ENCODE measurements around the gene TET3. TPM values are rescaled to one million over a fixed set of nuclear protein-coding genes. Genes with fewer than 3 reads are reported as not detected.

TET3 gene
- total and polyA plus RNA-seq, 4 donors: 4.6 to 26.9 (median 14.6) TPM

- Histone ChIP-seq H3K27ac (ENCODE audit: low read depth in 1 of 2, low read length in 1 of 2) (no peak overlapping the region), H3K27me3 (ENCODE audit: control insufficient read depth in 3 of 3, insufficient read depth in 3 of 3, low read length in 2 of 3) (no peaks in the 10 kb centered on the region), H3K4me1 (ENCODE audit: control insufficient read depth in 5 of 5, insufficient read depth in 5 of 5, low read length in 5 of 5) (peaks cover 0 to 5% (median 0%) of the 10 kb centered on the region in 5 donors), H3K9me3 (ENCODE audit: control insufficient read depth in 4 of 4, insufficient read depth in 3 of 4, low read length in 3 of 4) (no peaks in the 10 kb centered on the region), H3K4me3 (no peak overlapping the region), H3K36me3 (ENCODE audit: control insufficient read depth in 4 of 4, insufficient read depth in 4 of 4, low read length in 4 of 4) (peaks cover 29 to 41% (median 31%) of the 10 kb centered on the region in 4 donors), H3K9ac (ENCODE audit: insufficient read depth in 1 of 2, low read length in 2 of 2) (no peak overlapping the region)
- DNase-seq (no peak), ATAC-seq (ENCODE audit: insufficient read depth, low FRiP score) (no peak)
- 80 to 84% methylated on average over 5 of the region's 5 CpGs for WGBS, 2 donors
- TF ChIP-seq CTCF (IDR thresholded peaks at IDR 0.05; ENCODE audit: control extremely low read depth, extremely low read depth): no peak
These were observed 37.2 kb upstream of the TET3 start for GRCh38 chr2:73947412-73948018.

GRCh38 chr2:73949802-73950201 lies 34.9 kb upstream of the TET3 start:
- Histone ChIP-seq H3K4me3 (no peak overlapping the region), H3K27me3 (ENCODE audit: control insufficient read depth in 3 of 3, insufficient read depth in 3 of 3, low read length in 2 of 3) (no peaks in the 10 kb centered on the region), H3K27ac (ENCODE audit: low read depth in 1 of 2, low read length in 1 of 2) (no peak overlapping the region), H3K9ac (ENCODE audit: insufficient read depth in 1 of 2, low read length in 2 of 2) (no peak overlapping the region), H3K36me3 (ENCODE audit: control insufficient read depth in 4 of 4, insufficient read depth in 4 of 4, low read length in 4 of 4) (peaks cover 25 to 45% (median 34%) of the 10 kb centered on the region in 4 donors), H3K4me1 (ENCODE audit: control insufficient read depth in 5 of 5, insufficient read depth in 5 of 5, low read length in 5 of 5) (peaks cover 0 to 10% (median 0%) of the 10 kb centered on the region in 5 donors), H3K9me3 (ENCODE audit: control insufficient read depth in 4 of 4, insufficient read depth in 3 of 4, low read length in 3 of 4) (no peaks in the 10 kb centered on the region)
- no peak for ATAC-seq (ENCODE audit: insufficient read depth, low FRiP score)
- no peak for TF ChIP-seq CTCF (IDR thresholded peaks at IDR 0.05; ENCODE audit: control extremely low read depth, extremely low read depth)
- DNase-seq: no peak

- Histone ChIP-seq H3K4me1 (ENCODE audit: control insufficient read depth in 5 of 5, insufficient read depth in 5 of 5, low read length in 5 of 5) (peaks cover 0 to 10% (median 0%) of the 10 kb centered on the region in 5 donors), H3K27ac (ENCODE audit: low read depth in 1 of 2, low read length in 1 of 2) (no peak overlapping the region), H3K27me3 (ENCODE audit: control insufficient read depth in 3 of 3, insufficient read depth in 3 of 3, low read length in 2 of 3) (no peaks in the 10 kb centered on the region), H3K36me3 (ENCODE audit: control insufficient read depth in 4 of 4, insufficient read depth in 4 of 4, low read length in 4 of 4) (peaks cover 27 to 37% (median 31%) of the 10 kb centered on the region in 4 donors), H3K4me3 (no peak overlapping the region), H3K9ac (ENCODE audit: insufficient read depth in 1 of 2, low read length in 2 of 2) (no peak overlapping the region), H3K9me3 (ENCODE audit: control insufficient read depth in 4 of 4, insufficient read depth in 3 of 4, low read length in 3 of 4) (no peaks in the 10 kb centered on the region)
- 84 to 89% methylated on average over 12 of the region's 12 CpGs for WGBS, 2 donors
- no peak for TF ChIP-seq CTCF (IDR thresholded peaks at IDR 0.05; ENCODE audit: control extremely low read depth, extremely low read depth)
- peak; percentile 89 for ATAC-seq (ENCODE audit: insufficient read depth, low FRiP score)
- DNase-seq: peak in 1 of 3 donors; percentile 21
These were observed 31.9 kb upstream of the TET3 start for GRCh38 chr2:73952499-73953446.
